SK-N-SH (cell line): ENCODE results near the gene TP63. TPM values are rescaled to one million over a fixed set of nuclear protein-coding genes. Genes with fewer than 3 reads are reported as not detected.

Experiments
- CTCF ChIA-PET: fragments of 300-600, 350-600 bp; formaldehyde crosslinking; extraction: SDS; loops from one replicate; lab custom pipeline; 2021; lab: Yijun Ruan, JAX
- POLR2A ChIA-PET: fragments of 350-600 bp; sonication (Branson Sonifier 250); formaldehyde crosslinking; extraction: SDS; loops from one replicate; lab custom pipeline; 2020; ENCODE audit warnings: antibody characterized with exemption, inconsistent platforms; lab: Yijun Ruan, JAX
- DNase-seq: peaks from one replicate; pipeline ENCODE4 v3.0.0; 2012
- H2AFZ ChIP-seq: fragments of 200-600 bp; sonication (generic); 2 replicates; pipeline ENCODE4 v1.8.1; 2016; ENCODE audit warnings: antibody characterized with exemption, mild to moderate bottlenecking, low read depth
- H3F3A ChIP-seq: fragments of 200-600 bp; sonication (generic); replicated peaks from 2 replicates; pipeline ENCODE3; 2016; ENCODE audit warnings: antibody characterized with exemption, mild to moderate bottlenecking; ENCODE audit not compliant: insufficient read depth
- H3K27ac ChIP-seq, 2 experiments: fragments of 200-500 bp in 1 of 2; fragments of 200-600 bp in 1 of 2; sonication (Bioruptor generic) in 1 of 2; sonication (generic), shearing (Covaris generic) in 1 of 2; 2 replicates each; pipeline versions ENCODE4 v1.5.1 to v1.6.1; 2014 to 2016; ENCODE audit warnings: low read depth in 2 of 2, inconsistent platforms in 1 of 2, low read length in 1 of 2, mild to moderate bottlenecking in 1 of 2, mixed read lengths in 1 of 2
- H3K27me3 ChIP-seq: fragments of 200-600 bp; sonication (generic), shearing (Covaris generic); 2 replicates; pipeline ENCODE4 v1.6.1; 2016; ENCODE audit warnings: mixed run types; ENCODE audit not compliant: insufficient read depth
- H3K36me3 ChIP-seq, 2 experiments: fragments of 200-500 bp in 1 of 2; fragments of 200-600 bp in 1 of 2; sonication (Bioruptor generic) in 1 of 2; sonication (generic) in 1 of 2; replicated peaks in 1 of 2; 2 replicates each; pipeline versions ENCODE3 to v1.5.1; 2014 to 2016; ENCODE audit warnings: low read length in 1 of 2, mild to moderate bottlenecking in 1 of 2; ENCODE audit not compliant: insufficient read depth in 2 of 2, control insufficient read depth in 1 of 2
- H3K4me1 ChIP-seq, 2 experiments: fragments of 200-500 bp in 1 of 2; fragments of 200-600 bp in 1 of 2; sonication (Bioruptor generic) in 1 of 2; sonication (generic), shearing (Covaris generic) in 1 of 2; 2 replicates each; pipeline versions ENCODE4 v1.5.1 to v1.6.1; 2014 to 2016; ENCODE audit warnings: low read depth in 1 of 2, low read length in 1 of 2, mixed run types in 1 of 2; ENCODE audit not compliant: insufficient read depth in 2 of 2, control insufficient read depth in 1 of 2
- H3K4me2 ChIP-seq: fragments of 200-600 bp; sonication (generic), shearing (Covaris generic); 2 replicates; pipeline ENCODE4 v1.6.1; 2017; ENCODE audit warnings: mixed run types
- H3K4me3 ChIP-seq, 2 experiments: fragments of 200-500 bp in 1 of 2; fragments of 200-600 bp in 1 of 2; sonication (Bioruptor generic) in 1 of 2; sonication (generic), shearing (Covaris generic) in 1 of 2; 2 replicates each; pipeline versions ENCODE4 v1.5.1 to v1.8.1; 2014 to 2016; ENCODE audit warnings: low read depth in 2 of 2, inconsistent platforms in 1 of 2, low read length in 1 of 2, mild to moderate bottlenecking in 1 of 2, mixed read lengths in 1 of 2, moderate library complexity in 1 of 2
- H3K79me2 ChIP-seq: fragments of 200-600 bp; sonication (generic); 2 replicates; pipeline ENCODE4 v1.8.1; 2017; ENCODE audit warnings: mild to moderate bottlenecking; ENCODE audit not compliant: insufficient read depth
- H3K9ac ChIP-seq: fragments of 200-600 bp; sonication (generic); 2 replicates; pipeline ENCODE4 v1.6.1; 2017; ENCODE audit warnings: mixed run types
- H3K9me2 ChIP-seq: fragments of 200-600 bp; sonication (generic); 2 replicates; pipeline ENCODE4 v1.6.1; 2017; ENCODE audit warnings: mixed run types
- H3K9me3 ChIP-seq: fragments of 200-600 bp; sonication (generic); 2 replicates; pipeline ENCODE4 v1.6.1; 2017; ENCODE audit warnings: mixed run types, mild to moderate bottlenecking, moderate library complexity
- H4K20me1 ChIP-seq: fragments of 200-600 bp; sonication (generic); 2 replicates; pipeline ENCODE4 v1.6.1; 2017; ENCODE audit warnings: mild to moderate bottlenecking, mixed run types; ENCODE audit not compliant: insufficient read depth
- CTCF ChIP-seq: fragments of 200-600 bp; sonication (generic); IDR thresholded peaks from 2 replicates; pipeline ENCODE4 v1.6.1; 2017; ENCODE audit warnings: antibody characterized with exemption, mild to moderate bottlenecking, moderate library complexity
- ELF1 ChIP-seq: IDR thresholded peaks from 2 replicates; pipeline ENCODE4 v1.4.0; 2012
- EP300 ChIP-seq, 2 experiments: IDR thresholded peaks; 2 replicates each; pipeline versions ENCODE4 v1.4.0 to v1.6.1; 2012; ENCODE audit warnings: borderline replicate concordance in 1 of 2, low read depth in 1 of 2, low read length in 1 of 2
- FOSL2 ChIP-seq: IDR thresholded peaks from 2 replicates; pipeline ENCODE4 v1.4.0; 2012; ENCODE audit warnings: low read depth, mild to moderate bottlenecking, moderate library complexity, borderline replicate concordance
- FOXJ3 ChIP-seq: sonication (generic); formaldehyde crosslinking; IDR thresholded peaks from 2 replicates; pipeline ENCODE4 v1.5.1; 2020; ENCODE audit warnings: mild to moderate bottlenecking, missing genetic modification reagents
- FOXM1 ChIP-seq: IDR thresholded peaks from 2 replicates; pipeline ENCODE4 v1.4.0; 2012; ENCODE audit warnings: low read depth, mild to moderate bottlenecking
- GABPA ChIP-seq: IDR thresholded peaks from 2 replicates; pipeline ENCODE4 v1.4.0; 2012; ENCODE audit warnings: low read depth, mild to moderate bottlenecking
- JUND ChIP-seq: IDR thresholded peaks from 2 replicates; pipeline ENCODE4 v1.4.0; 2012
- MXI1 ChIP-seq: IDR thresholded peaks from 2 replicates; pipeline ENCODE4 v1.6.1; 2012; ENCODE audit warnings: mild to moderate bottlenecking, low read depth, low read length, improper control_type of control experiment
- NRF1 ChIP-seq: IDR thresholded peaks from 2 replicates; pipeline ENCODE4 v1.6.1; 2012; ENCODE audit warnings: low read depth, mild to moderate bottlenecking, low read length
- POLR2AphosphoS5 ChIP-seq: IDR thresholded peaks from 2 replicates; pipeline ENCODE4 v1.6.1; 2012; ENCODE audit warnings: low read depth, low read length
- RCOR1 ChIP-seq: fragments of 150-350 bp; IDR thresholded peaks from 2 replicates; pipeline ENCODE4 v1.6.1; 2017; ENCODE audit warnings: antibody characterized with exemption, low read length
- REST ChIP-seq: IDR thresholded peaks from 2 replicates; pipeline ENCODE4 v1.6.1; 2012; ENCODE audit warnings: mild to moderate bottlenecking, low read depth, low read length, moderate library complexity
- RXRA ChIP-seq: IDR thresholded peaks from 2 replicates; pipeline ENCODE4 v1.4.0; 2012; ENCODE audit warnings: low read depth, mild to moderate bottlenecking, borderline replicate concordance
- SIN3A ChIP-seq: IDR thresholded peaks from 2 replicates; pipeline ENCODE4 v1.6.1; 2012; ENCODE audit warnings: low read depth, mild to moderate bottlenecking, low read length, moderate library complexity, borderline replicate concordance
- TAF1 ChIP-seq: IDR thresholded peaks from 2 replicates; pipeline ENCODE4 v1.6.1; 2012; ENCODE audit warnings: low read depth, mild to moderate bottlenecking, low read length, moderate library complexity, borderline replicate concordance
- TCF12 ChIP-seq: IDR thresholded peaks from 2 replicates; pipeline ENCODE4 v1.4.0; 2012
- USF1 ChIP-seq: IDR thresholded peaks from 2 replicates; pipeline ENCODE4 v1.4.0; 2012; ENCODE audit warnings: low read depth, borderline replicate concordance
- WGBS: methylation state at CpG from one replicate; pipeline ENCODE4 v1.1.6; 2017; ENCODE audit warnings: low lambda C conversion rate; 5-methylcytosine and 5-hydroxymethylcytosine counted together
- polyA plus RNA-seq, 3 experiments: library from polyadenylated mRNA; depleted of rRNA; stranded (reverse); fragments of >200 nt; gene quantifications; 2 replicates each; pipeline ENCODE4 v1.2.3, GENCODE V29; 2012

Gene TP63
- polyA plus RNA-seq, 1 of the 3 experiments (the other 2 are of a cell fraction): not detected

- CTCF ChIA-PET: no interaction called here
- Histone ChIP-seq H3K27me3 (peaks cover 9% of the 10 kb centered on the region; the same call in 1 of the 2 replicates), H3K9me2 (no peaks in the 10 kb centered on the region), H4K20me1 (no peaks in the 10 kb centered on the region), H3K9ac (no peak overlapping the region), H3F3A (no peaks in the 10 kb centered on the region), H3K9me3 (no peaks in the 10 kb centered on the region), H3K4me1 (no peaks in the 10 kb centered on the region; a peak in 1 of 4 replicates)
- DNase-seq: no peak
- TF ChIP-seq POLR2AphosphoS5 (no peak), RCOR1 (no peak), MXI1 (no peak)
- TF ChIP-seq, all 33 proteins: peak for 0
- Histone ChIP-seq H3K79me2 (no peaks in the 10 kb centered on the region), H3K36me3 (no peaks in the 10 kb centered on the region), H3K4me2 (no peak overlapping the region), H3K27ac (no peak overlapping the region), H2AFZ (no peak overlapping the region), H3K4me3 (no peak overlapping the region)
- WGBS: 7% methylated on average over 3 of the region's 3 CpGs
- POLR2A ChIA-PET: no interaction called here
Measured at GRCh38 chr3:189845069-189845468, 213.9 kb downstream of the TP63 start.

GRCh38 chr3:189848395-189849040 is 217.3 kb downstream of the TP63 start:
- Histone ChIP-seq H3K79me2 (no peaks in the 10 kb centered on the region), H3K27ac (no peak overlapping the region), H3K27me3 (no peaks in the 10 kb centered on the region; the same call in 1 of the 2 replicates), H4K20me1 (no peaks in the 10 kb centered on the region), H3K36me3 (no peaks in the 10 kb centered on the region), H3K4me2 (no peak overlapping the region), H2AFZ (no peak overlapping the region), H3K4me1 (no peaks in the 10 kb centered on the region), H3K9me2 (no peaks in the 10 kb centered on the region), H3K9ac (no peak overlapping the region), H3K4me3 (no peak overlapping the region), H3F3A (no peaks in the 10 kb centered on the region), H3K9me3 (no peaks in the 10 kb centered on the region)
- TF ChIP-seq TAF1 (no peak), CTCF (no peak), SIN3A (no peak), GABPA (no peak), REST (no peak), RXRA (no peak), ELF1 (no peak), USF1 (no peak), EP300 (IDR thresholded peaks at IDR 0.05; ENCODE audit: borderline replicate concordance in 1 of 2, low read depth in 1 of 2, low read length in 1 of 2) (no peak), FOXM1 (no peak), TCF12 (no peak), MXI1 (no peak), NRF1 (no peak), FOXJ3 (CRISPR knock-in tag) (no peak), FOSL2 (no peak), JUND (no peak)
- ChIA-PET CTCF (no interaction called here), POLR2A (no interaction called here)
- DNase-seq: no peak
- 12% methylated on average over 1 of the region's 1 CpG for WGBS
